ENCODE data around the gene SLC4A1AP. TPM values are rescaled to one million over a fixed set of nuclear protein-coding genes. Genes with fewer than 3 reads are reported as not detected.

Gene SLC4A1AP
- total RNA-seq, 1 experiment from 2014 or later, result 20.8 TPM

DNA sequence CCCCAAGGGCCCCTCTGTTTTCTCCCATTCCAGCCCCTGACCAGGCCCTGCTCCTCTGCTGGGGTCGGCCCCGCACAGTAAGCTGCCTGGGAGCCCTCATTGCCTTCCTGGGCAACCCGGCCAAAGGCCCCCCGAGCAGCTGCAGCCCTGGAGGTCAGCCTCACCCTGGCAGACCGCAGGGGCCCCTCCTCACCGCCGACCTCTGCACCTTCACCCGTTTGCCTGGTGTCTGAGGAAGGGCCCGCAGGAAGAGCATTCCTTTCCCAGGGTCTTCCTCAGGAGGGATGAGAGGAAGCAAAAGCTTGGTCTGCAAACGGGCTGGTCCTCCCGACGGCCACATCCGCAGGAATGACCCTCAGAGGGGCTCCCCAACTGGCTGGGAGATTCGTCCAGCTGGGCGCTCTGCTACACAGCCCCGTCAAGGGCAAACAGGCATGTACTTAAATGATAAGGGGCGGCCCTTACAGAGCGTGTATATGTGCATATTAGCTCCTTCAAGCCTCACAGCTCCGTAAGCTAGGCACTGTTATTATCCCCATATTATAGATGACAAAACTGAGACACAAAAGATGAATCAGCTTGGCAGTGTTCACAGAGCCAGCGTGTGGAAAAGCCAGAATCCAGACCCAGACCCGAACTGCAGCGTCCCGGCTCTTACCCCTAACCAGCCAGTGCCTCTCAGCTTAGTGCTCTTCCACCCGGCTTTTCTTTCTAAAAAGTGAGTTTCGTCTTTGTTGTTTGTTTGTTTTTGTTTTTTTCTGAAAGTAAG is 52.8 kb downstream of the SLC4A1AP start:
- TF ChIP-seq, protein P1, sequence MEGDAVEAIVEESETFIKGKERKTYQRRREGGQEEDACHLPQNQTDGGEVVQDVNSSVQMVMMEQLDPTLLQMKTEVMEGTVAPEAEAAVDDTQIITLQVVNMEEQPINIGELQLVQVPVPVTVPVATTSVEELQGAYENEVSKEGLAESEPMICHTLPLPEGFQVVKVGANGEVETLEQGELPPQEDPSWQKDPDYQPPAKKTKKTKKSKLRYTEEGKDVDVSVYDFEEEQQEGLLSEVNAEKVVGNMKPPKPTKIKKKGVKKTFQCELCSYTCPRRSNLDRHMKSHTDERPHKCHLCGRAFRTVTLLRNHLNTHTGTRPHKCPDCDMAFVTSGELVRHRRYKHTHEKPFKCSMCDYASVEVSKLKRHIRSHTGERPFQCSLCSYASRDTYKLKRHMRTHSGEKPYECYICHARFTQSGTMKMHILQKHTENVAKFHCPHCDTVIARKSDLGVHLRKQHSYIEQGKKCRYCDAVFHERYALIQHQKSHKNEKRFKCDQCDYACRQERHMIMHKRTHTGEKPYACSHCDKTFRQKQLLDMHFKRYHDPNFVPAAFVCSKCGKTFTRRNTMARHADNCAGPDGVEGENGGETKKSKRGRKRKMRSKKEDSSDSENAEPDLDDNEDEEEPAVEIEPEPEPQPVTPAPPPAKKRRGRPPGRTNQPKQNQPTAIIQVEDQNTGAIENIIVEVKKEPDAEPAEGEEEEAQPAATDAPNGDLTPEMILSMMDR (conservative IDR thresholded peaks at IDR 0.05), result no peak
- Mint-ChIP-seq H3K4me3 (peak overlapping the region; percentile 50 to 79), H3K27ac (peak overlapping the region in 2 of 3 experiments; percentile 32 to 76; a peak in 5 of 7 replicates), H3K36me3 (ENCODE audit: insufficient read depth in 1 of 3, low read depth in 3 of 3) (no peaks in the 10 kb centered on the region), H3K4me1 (peaks cover 29% of the 10 kb centered on the region in 2 experiments), H3K27me3 (ENCODE audit: low read depth) (peaks cover 16% of the 10 kb centered on the region), H3K9me3 (no peaks in the 10 kb centered on the region)
- no peak overlapping the region for H2BK12ac ChIP-seq (ENCODE audit: insufficient read length, low read depth, low read length)
- no peak overlapping the region for H3K4ac ChIP-seq (ENCODE audit: low read depth, low read length)
- WGBS (ENCODE audit: extremely low coverage, insufficient read length, low lambda C conversion rate), result no CpG with 5 or more reads among the region's 25 CpGs
- H3K4me1 ChIP-seq (ENCODE audit: insufficient read depth, low read length), result peaks cover 6% of the 10 kb centered on the region; the same call in 1 of the 2 replicates
- no peak overlapping the region for H4K91ac ChIP-seq (ENCODE audit: insufficient read length, low read depth, low read length)
- no peak overlapping the region for H3K27ac ChIP-seq (ENCODE audit: insufficient read length, low read depth, low read length)
- no peak overlapping the region for H3K18ac ChIP-seq (ENCODE audit: insufficient read length, low read depth, low read length)
- H3K27me3 ChIP-seq (ENCODE audit: insufficient read depth, low read length), result no peaks in the 10 kb centered on the region
- no peak overlapping the region for H2AFZ ChIP-seq (ENCODE audit: low read length)
- no peaks in the 10 kb centered on the region for H4K20me1 ChIP-seq (ENCODE audit: control insufficient read depth, insufficient read depth, insufficient read length)
- no peaks in the 10 kb centered on the region for H3K79me2 ChIP-seq (ENCODE audit: insufficient read depth, low read length)
- peaks cover 12% of the 10 kb centered on the region for H3K23me2 ChIP-seq (ENCODE audit: insufficient read length, low read depth, low read length, poor library complexity, severe bottlenecking)
- no peak overlapping the region for H3T11ph ChIP-seq (ENCODE audit: low read length)
- H2BK120ac ChIP-seq (ENCODE audit: low read depth, low read length, poor library complexity, severe bottlenecking), result no peak overlapping the region
- DNase-seq, result peak; percentile 59
- H3K23ac ChIP-seq (ENCODE audit: insufficient read length, low read depth, low read length), result no peak overlapping the region
- H3K9ac ChIP-seq (ENCODE audit: extremely low read depth, insufficient read length, low read length), result no peak overlapping the region
- H3K79me1 ChIP-seq (ENCODE audit: insufficient read depth, low read depth, low read length, poor library complexity, severe bottlenecking), result no peaks in the 10 kb centered on the region
- no peak overlapping the region for H3K14ac ChIP-seq (ENCODE audit: insufficient read depth, low read length)
- no peak overlapping the region for H2BK15ac ChIP-seq (ENCODE audit: low read depth, low read length)
- H4K5ac ChIP-seq (ENCODE audit: insufficient read length, low read depth, low read length), result no peak overlapping the region
- H4K8ac ChIP-seq (replicated peaks; ENCODE audit: insufficient read length, low read depth, low read length), result no peak overlapping the region
- no peak overlapping the region for H2BK5ac ChIP-seq (ENCODE audit: insufficient read length, low read length)
- peak overlapping the region; percentile 78 for H3K4me2 ChIP-seq (ENCODE audit: insufficient read depth, insufficient read length, low read length)
- H2BK20ac ChIP-seq (ENCODE audit: low read depth, low read length, poor library complexity, severe bottlenecking), result no peak overlapping the region
- H2AK5ac ChIP-seq (ENCODE audit: insufficient read length, low read length), result no peak overlapping the region
- H3K9me3 ChIP-seq (ENCODE audit: control insufficient read depth, low read depth, low read length), result no peaks in the 10 kb centered on the region
- no peak overlapping the region for H3K56ac ChIP-seq (ENCODE audit: insufficient read length, low read depth, low read length)

Measured in H9 (cell line).